Trophoblast cell (in vitro differentiated cells and primary cell): ENCODE measurements around the gene SHROOM1.

Experiments used
- DNase-seq, 2 donors: peaks; one replicate each; pipeline ENCODE4 v3.0.0-alpha.2; 2016
- H2AFZ ChIP-seq: 2 replicates; pipeline ENCODE4 v1.6.1; 2013; ENCODE audit warnings: low read length, moderate library complexity, mild to moderate bottlenecking; ENCODE audit not compliant: insufficient read depth, poor library complexity
- H2AK5ac ChIP-seq: 2 replicates; pipeline ENCODE4 v1.6.1; 2013; ENCODE audit warnings: mild to moderate bottlenecking, low read length
- H2BK120ac ChIP-seq: 2 replicates; pipeline ENCODE4 v1.6.1; 2013; ENCODE audit warnings: low read length, mild to moderate bottlenecking, moderate library complexity; ENCODE audit not compliant: insufficient read depth, poor library complexity
- H2BK12ac ChIP-seq: 2 replicates; pipeline ENCODE4 v1.6.1; 2013; ENCODE audit warnings: mild to moderate bottlenecking, low read length, moderate library complexity
- H2BK5ac ChIP-seq: 2 replicates; pipeline ENCODE4 v1.6.1; 2013; ENCODE audit warnings: low read length, low read depth, moderate library complexity, mild to moderate bottlenecking; ENCODE audit not compliant: poor library complexity
- H3K14ac ChIP-seq: 2 replicates; pipeline ENCODE4 v1.6.1; 2013; ENCODE audit warnings: mild to moderate bottlenecking, low read length
- H3K18ac ChIP-seq: 2 replicates; pipeline ENCODE4 v1.6.1; 2013; ENCODE audit warnings: mild to moderate bottlenecking, low read length
- H3K23ac ChIP-seq: 2 replicates; pipeline ENCODE4 v1.6.1; 2013; ENCODE audit warnings: low read length
- H3K27ac ChIP-seq: 2 replicates; pipeline ENCODE4 v1.5.1; 2013; ENCODE audit warnings: low read depth, mild to moderate bottlenecking, inconsistent platforms, low read length, moderate library complexity
- H3K27me3 ChIP-seq: 2 replicates; pipeline ENCODE4 v1.6.1; 2013; ENCODE audit warnings: inconsistent platforms, mild to moderate bottlenecking, low read length, moderate library complexity; ENCODE audit not compliant: insufficient read depth
- H3K36me3 ChIP-seq, 2 experiments: 1 replicate in 1 of 2; 2 replicates in 1 of 2; pipeline ENCODE4 v1.6.1; 2013; ENCODE audit warnings: low read length in 2 of 2, mild to moderate bottlenecking in 2 of 2, moderate library complexity in 1 of 2; ENCODE audit not compliant: insufficient read depth in 2 of 2, control insufficient read depth in 1 of 2
- H3K4ac ChIP-seq: 2 replicates; pipeline ENCODE4 v1.6.1; 2013; ENCODE audit warnings: low read depth, mild to moderate bottlenecking, low read length, moderate library complexity
- H3K4me1 ChIP-seq, 2 experiments: 1 replicate in 1 of 2; 2 replicates in 1 of 2; pipeline ENCODE4 v1.6.1; 2013; ENCODE audit warnings: low read length in 2 of 2, mild to moderate bottlenecking in 2 of 2, moderate library complexity in 1 of 2; ENCODE audit not compliant: insufficient read depth in 2 of 2, control insufficient read depth in 1 of 2
- H3K4me2 ChIP-seq: 2 replicates; pipeline ENCODE4 v1.6.1; 2013; ENCODE audit warnings: inconsistent platforms, mild to moderate bottlenecking, low read length, moderate library complexity
- H3K4me3 ChIP-seq: 2 replicates; pipeline ENCODE4 v1.5.1; 2013; ENCODE audit warnings: mild to moderate bottlenecking, low read depth, low read length, inconsistent platforms
- H3K79me1 ChIP-seq: one replicate; pipeline ENCODE4 v1.6.1; 2013; ENCODE audit warnings: low read length
- H3K79me2 ChIP-seq: 2 replicates; pipeline ENCODE4 v1.6.1; 2013; ENCODE audit warnings: low read length, mild to moderate bottlenecking; ENCODE audit not compliant: control insufficient read depth, insufficient read depth, poor library complexity
- H3K9ac ChIP-seq: 2 replicates; pipeline ENCODE4 v1.6.1; 2013; ENCODE audit warnings: mild to moderate bottlenecking, low read length
- H3K9me3 ChIP-seq: 2 replicates; pipeline ENCODE4 v1.6.1; 2013; ENCODE audit warnings: low read depth, mild to moderate bottlenecking, control low read depth, inconsistent platforms, low read length; ENCODE audit not compliant: insufficient read depth
- H4K12ac ChIP-seq: 2 replicates; pipeline ENCODE4 v1.6.1; 2013; ENCODE audit warnings: low read depth, mild to moderate bottlenecking, low read length, moderate library complexity
- H4K8ac ChIP-seq: 2 replicates; pipeline ENCODE4 v1.6.1; 2013; ENCODE audit warnings: low read depth, mild to moderate bottlenecking, low read length, moderate library complexity
- H4K91ac ChIP-seq: one replicate; pipeline ENCODE4 v1.6.1; 2013; ENCODE audit warnings: low read depth, mild to moderate bottlenecking, low read length, moderate library complexity
- WGBS: extraction: QIAGEN DNeasy Blood & Tissue Kit; methylation state at CpG from one replicate; pipeline ENCODE4 v1.1.7; 2013; ENCODE audit warnings: missing lambda C conversion rate; ENCODE audit not compliant: insufficient read length, insufficient coverage; ENCODE audit errors: extremely low coverage; 5-methylcytosine and 5-hydroxymethylcytosine counted together

Gene SHROOM1

DNA sequence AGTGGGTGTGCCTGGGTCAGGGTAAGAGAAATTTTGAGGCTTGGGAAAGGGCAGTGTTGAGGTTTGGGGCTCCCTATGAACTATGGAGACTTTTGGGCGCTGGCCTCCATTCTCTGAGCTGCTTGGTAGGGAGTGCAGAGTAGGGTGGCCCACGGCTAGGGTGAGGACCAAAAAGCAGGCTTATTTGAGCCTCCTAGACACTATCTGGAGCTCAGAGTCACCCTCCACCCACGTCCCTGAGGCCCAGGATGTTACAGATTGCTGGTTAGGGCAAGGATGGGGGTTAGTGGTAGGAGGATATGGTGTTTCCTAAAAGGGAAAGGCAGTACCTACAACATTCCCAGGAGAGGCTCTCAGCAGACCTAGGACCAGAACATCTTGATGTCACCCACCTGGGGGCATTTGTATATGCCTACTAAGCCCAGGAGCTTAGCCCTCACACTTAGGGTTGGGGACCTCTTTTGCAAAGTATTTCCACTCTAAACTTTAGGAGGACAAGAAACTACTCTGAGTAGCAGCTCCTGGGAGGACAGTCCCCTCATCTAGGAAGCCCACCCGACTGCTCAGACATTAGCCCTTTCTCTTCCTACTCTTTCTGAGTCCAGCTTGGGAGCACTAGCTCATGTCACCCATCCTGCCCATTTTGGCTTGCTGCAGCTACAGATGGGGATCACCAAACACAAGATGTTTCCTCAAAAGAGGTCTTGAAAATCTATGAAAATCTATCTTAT is 2.3 kb downstream of the SHROOM1 start:
- H2AFZ ChIP-seq, result no peak overlapping the region
- H3K18ac ChIP-seq, result no peak overlapping the region
- WGBS, result no CpG with 5 or more reads among the region's 4 CpGs
- H2BK5ac ChIP-seq, result no peak overlapping the region
- peaks cover 22 to 30% of the 10 kb centered on the region in 2 experiments for H3K4me1 ChIP-seq
- H3K4ac ChIP-seq, result no peak overlapping the region
- no peak overlapping the region for H3K23ac ChIP-seq
- H3K36me3 ChIP-seq, result peaks cover 0 to 3% of the 10 kb centered on the region in 2 experiments
- peaks cover 22% of the 10 kb centered on the region for H3K79me1 ChIP-seq
- DNase-seq, result no peak
- peaks cover 6% of the 10 kb centered on the region for H3K79me2 ChIP-seq
- no peak overlapping the region for H3K4me2 ChIP-seq
- H3K27me3 ChIP-seq, result no peaks in the 10 kb centered on the region
- H3K9me3 ChIP-seq, result no peaks in the 10 kb centered on the region
- H3K9ac ChIP-seq, result no peak overlapping the region
- H4K12ac ChIP-seq, result no peak overlapping the region
- no peak overlapping the region for H2BK12ac ChIP-seq
- no peak overlapping the region for H3K27ac ChIP-seq
- H3K14ac ChIP-seq, result no peak overlapping the region
- no peak overlapping the region for H2AK5ac ChIP-seq
- no peak overlapping the region for H4K91ac ChIP-seq
- no peak overlapping the region for H2BK120ac ChIP-seq
- H4K8ac ChIP-seq, result no peak overlapping the region
- H3K4me3 ChIP-seq, result no peak overlapping the region

DNA sequence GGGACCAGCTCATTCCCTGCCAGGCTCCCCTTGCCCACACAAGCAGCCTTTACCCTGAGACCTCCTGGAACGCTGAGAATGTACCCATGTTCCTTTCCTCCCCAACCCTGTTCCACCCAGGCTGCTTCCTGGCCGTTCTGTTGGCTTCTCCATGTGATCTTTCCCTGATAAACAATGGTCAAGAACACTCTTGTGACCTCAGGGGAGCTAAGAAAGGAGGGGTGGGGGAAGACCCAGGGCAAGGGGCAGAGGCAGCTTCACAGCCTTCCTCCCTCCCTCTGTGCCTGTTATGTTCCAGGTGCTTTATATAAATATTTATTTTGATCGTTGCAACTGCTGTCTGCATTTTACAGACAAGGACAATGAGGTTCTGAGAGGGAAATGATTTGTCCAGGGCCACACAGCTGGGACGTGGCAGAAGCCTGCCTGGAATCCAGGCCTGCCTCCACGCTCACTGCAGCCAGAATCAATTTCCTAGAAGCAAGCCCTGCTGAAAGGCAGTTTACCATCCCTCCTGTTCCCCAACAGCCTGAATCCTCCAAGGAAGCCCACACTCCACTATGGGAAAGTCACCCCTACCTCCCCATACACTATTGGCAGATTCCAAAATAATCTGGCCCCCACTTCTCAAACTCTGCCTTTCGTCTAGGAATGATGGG is 3.9 kb downstream of the SHROOM1 start:
- Histone ChIP-seq H3K4me2 (no peak overlapping the region), H2AFZ (peak overlapping the region; percentile 24), H4K8ac (peak overlapping the region; percentile 64), H2BK12ac (no peak overlapping the region), H3K14ac (no peak overlapping the region), H4K91ac (peak overlapping the region; percentile 53), H3K4me3 (no peak overlapping the region), H3K4ac (no peak overlapping the region), H3K23ac (no peak overlapping the region), H3K27ac (no peak overlapping the region), H3K27me3 (no peaks in the 10 kb centered on the region), H3K36me3 (peaks cover 0 to 3% of the 10 kb centered on the region in 2 experiments), H2BK120ac (peak overlapping the region; percentile 21), H2BK5ac (no peak overlapping the region), H3K4me1 (peaks cover 28 to 36% of the 10 kb centered on the region in 2 experiments), H4K12ac (no peak overlapping the region), H3K18ac (peak overlapping the region; percentile 51), H3K79me2 (peaks cover 6% of the 10 kb centered on the region), H3K79me1 (peaks cover 23% of the 10 kb centered on the region), H3K9ac (no peak overlapping the region), H2AK5ac (peak overlapping the region; percentile 4), H3K9me3 (no peaks in the 10 kb centered on the region)
- DNase-seq, result no peak
- no CpG with 5 or more reads among the region's 6 CpGs for WGBS

DNA sequence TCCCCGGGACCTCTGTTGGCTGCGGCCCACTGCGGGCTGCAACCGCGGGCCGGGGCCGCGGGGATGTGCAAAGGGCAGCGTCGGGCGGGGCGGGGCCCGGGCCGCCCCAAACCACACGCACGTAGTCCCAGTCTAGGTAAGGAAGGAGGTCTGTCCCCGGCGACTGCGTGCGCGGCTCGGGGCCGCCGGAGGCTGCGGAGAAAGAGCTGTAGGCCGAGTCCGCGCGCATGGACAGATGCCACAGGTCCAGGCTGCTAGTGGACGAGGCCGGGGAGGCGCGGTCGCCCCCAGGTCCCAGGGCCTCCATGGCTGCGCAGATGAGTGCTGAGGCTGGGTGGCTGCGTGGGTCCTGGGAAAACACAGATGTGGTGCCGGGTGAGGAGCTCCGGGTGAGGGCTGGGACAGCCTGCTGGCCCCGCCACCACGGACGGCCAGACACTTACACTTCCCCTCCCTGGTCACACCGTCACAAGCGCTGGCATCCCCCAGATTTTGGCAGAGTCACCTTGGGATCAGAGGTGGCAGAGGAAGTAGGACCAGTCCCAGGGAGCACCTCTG is 4.5 kb downstream of the SHROOM1 start:
- Histone ChIP-seq H2BK5ac (no peak overlapping the region), H4K8ac (peak overlapping the region; percentile 64), H3K23ac (no peak overlapping the region), H3K4me3 (peak overlapping the region; percentile 29), H2AK5ac (peak overlapping the region; percentile 4), H4K12ac (no peak overlapping the region), H2BK12ac (no peak overlapping the region), H3K27me3 (no peaks in the 10 kb centered on the region), H2BK120ac (peak overlapping the region; percentile 21), H2AFZ (peak overlapping the region; percentile 24), H3K79me1 (peaks cover 23% of the 10 kb centered on the region), H3K4me1 (peaks cover 28 to 36% of the 10 kb centered on the region in 2 experiments), H3K4me2 (peak overlapping the region; percentile 62), H3K9me3 (no peaks in the 10 kb centered on the region), H3K79me2 (peaks cover 6% of the 10 kb centered on the region), H3K9ac (no peak overlapping the region), H3K18ac (peak overlapping the region; percentile 51), H3K36me3 (peaks cover 0 to 3% of the 10 kb centered on the region in 2 experiments), H3K14ac (peak overlapping the region; percentile 57), H4K91ac (peak overlapping the region; percentile 53), H3K27ac (no peak overlapping the region), H3K4ac (no peak overlapping the region)
- DNase-seq, result no peak
- WGBS, result no CpG with 5 or more reads among the region's 43 CpGs

DNA sequence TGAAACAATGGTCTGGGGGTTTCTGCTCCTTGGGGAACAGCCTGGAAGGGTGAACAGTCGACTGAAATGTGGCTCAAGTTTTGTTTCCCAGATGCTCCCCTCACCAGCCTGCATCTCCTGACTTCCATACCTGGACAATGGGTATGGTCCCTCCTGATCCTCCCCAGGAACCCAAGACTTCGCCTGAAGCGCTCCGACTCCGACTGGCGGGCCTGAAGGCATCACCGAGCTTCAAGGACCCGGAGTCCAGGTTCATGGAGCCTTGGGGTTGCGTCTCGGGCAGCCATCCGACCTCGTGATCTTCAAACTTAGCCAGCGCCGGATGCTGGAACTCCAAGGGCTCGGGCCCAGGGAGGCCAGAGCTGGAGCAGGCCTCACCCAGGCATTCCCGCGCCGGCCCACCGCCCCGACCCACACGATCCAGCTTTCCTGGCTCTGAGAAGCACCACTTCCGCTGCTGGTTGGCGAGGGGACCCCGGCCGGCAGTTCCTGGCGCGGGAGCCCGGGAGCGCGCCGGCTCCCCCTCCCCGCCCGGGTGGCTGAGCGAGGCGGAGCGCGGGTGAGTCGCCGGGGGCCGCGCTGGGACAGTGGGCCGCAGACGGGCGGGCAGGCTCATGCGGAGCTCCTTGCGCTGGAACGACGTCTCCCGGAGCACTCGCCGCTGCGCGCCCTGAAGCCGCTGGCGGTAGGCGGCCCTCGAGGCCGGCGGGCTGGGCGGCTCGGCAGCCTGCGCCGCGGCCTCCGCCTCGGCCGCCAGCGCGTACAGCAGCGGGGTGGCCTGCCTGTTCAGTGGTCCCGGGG is 5.2 kb downstream of the SHROOM1 start:
- no CpG with 5 or more reads among the region's 71 CpGs for WGBS
- no peak overlapping the region for H3K27ac ChIP-seq

More for the DNA sequence above, 5.2 kb downstream of the SHROOM1 start:
- no peaks in the 10 kb centered on the region for H3K27me3 ChIP-seq
- peak overlapping the region; percentile 29 for H3K4me3 ChIP-seq
- H4K8ac ChIP-seq, result peak overlapping the region; percentile 64
- peaks cover 3% of the 10 kb centered on the region for H3K79me2 ChIP-seq
- H3K4me1 ChIP-seq, result peaks cover 25 to 33% of the 10 kb centered on the region in 2 experiments
- H3K18ac ChIP-seq, result peak overlapping the region; percentile 49
- no peaks in the 10 kb centered on the region for H3K9me3 ChIP-seq
- H3K14ac ChIP-seq, result peak overlapping the region; percentile 57
- peak overlapping the region; percentile 24 for H2AFZ ChIP-seq
- H3K9ac ChIP-seq, result no peak overlapping the region
- peak overlapping the region; percentile 13 for H4K12ac ChIP-seq
- peaks cover 17% of the 10 kb centered on the region for H3K79me1 ChIP-seq
- H4K91ac ChIP-seq, result peak overlapping the region; percentile 53
- no peak overlapping the region for H2BK5ac ChIP-seq
- no peak for DNase-seq
- peaks cover 0 to 3% of the 10 kb centered on the region in 2 experiments for H3K36me3 ChIP-seq
- peak overlapping the region; percentile 45 for H2BK12ac ChIP-seq
- no peak overlapping the region for H2AK5ac ChIP-seq
- no peak overlapping the region for H3K23ac ChIP-seq
- H3K4ac ChIP-seq, result no peak overlapping the region
- peak overlapping the region; percentile 62 for H3K4me2 ChIP-seq
- peak overlapping the region; percentile 8 for H2BK120ac ChIP-seq
